HepG2 (cell line): Measurements from ENCODE around the gene BUB1. TPM values are rescaled to one million over a fixed set of nuclear protein-coding genes. Genes with fewer than 3 reads are reported as not detected.

ENCODE experiments used
- AGO2 ChIP-seq: fragments of 200-400 bp; formaldehyde crosslinking; optimal IDR thresholded peaks from 2 replicates; pipeline ENCODE3; 2017; ENCODE audit warnings: mild to moderate bottlenecking, low read depth, low read length, moderate library complexity
- FOXO1 ChIP-seq: sonication (generic); formaldehyde crosslinking; IDR thresholded peaks from 2 replicates; pipeline ENCODE4 v1.4.0; 2020; ENCODE audit warnings: missing genetic modification reagents
- IKZF4 ChIP-seq: sonication (generic); formaldehyde crosslinking; IDR thresholded peaks from 2 replicates; pipeline ENCODE4 v1.5.1; 2020; ENCODE audit warnings: borderline replicate concordance, mild to moderate bottlenecking, low read depth, missing genetic modification reagents; ENCODE audit errors: not compliant biosample characterization
- KLF11 ChIP-seq: IDR thresholded peaks from 2 replicates; pipeline ENCODE4 v1.6.1; 2016; ENCODE audit warnings: missing compliant biosample characterization
- MXD3 ChIP-seq: IDR thresholded peaks from 2 replicates; pipeline ENCODE4 v1.6.1; 2016; ENCODE audit warnings: mild to moderate bottlenecking, missing biosample characterization, missing genetic modification reagents
- NFE2L2 ChIP-seq: fragments of 150-350 bp; IDR thresholded peaks from 2 replicates; pipeline ENCODE4 v1.6.1; 2014; ENCODE audit warnings: low read length
- PREB ChIP-seq: sonication (generic); formaldehyde crosslinking; IDR thresholded peaks from 2 replicates; pipeline ENCODE4 v1.4.0; 2020; ENCODE audit warnings: missing genetic modification reagents
- RBAK ChIP-seq: sonication (generic); formaldehyde crosslinking; IDR thresholded peaks from 2 replicates; pipeline ENCODE4 v1.5.1; 2020; ENCODE audit warnings: mild to moderate bottlenecking, missing genetic modification reagents
- RFX5 ChIP-seq: IDR thresholded peaks from 2 replicates; pipeline ENCODE4 v1.6.1; 2011; ENCODE audit warnings: low read depth, low read length, improper control_type of control experiment
- SNAPC5 ChIP-seq: sonication (generic); formaldehyde crosslinking; IDR thresholded peaks from 2 replicates; pipeline ENCODE4 v1.8.1; 2023; ENCODE audit warnings: mild to moderate bottlenecking, missing genetic modification reagents, borderline replicate concordance
- TAF1 ChIP-seq: sonication (generic); formaldehyde crosslinking; IDR thresholded peaks from 2 replicates; pipeline ENCODE4 v1.4.0; 2020; ENCODE audit warnings: missing genetic modification reagents
- TRIM24 ChIP-seq: sonication (generic); formaldehyde crosslinking; IDR thresholded peaks from 2 replicates; pipeline ENCODE4 v1.8.0; 2022; ENCODE audit warnings: mild to moderate bottlenecking, missing genetic modification reagents
- ZBTB8A ChIP-seq: sonication (generic); formaldehyde crosslinking; IDR thresholded peaks from 2 replicates; pipeline ENCODE4 v1.4.0; 2020; ENCODE audit warnings: mild to moderate bottlenecking, low read depth, missing genetic modification reagents, borderline replicate concordance
- ZFP1 ChIP-seq: IDR thresholded peaks from 2 replicates; pipeline ENCODE4 v1.6.1; 2016
- ZIK1 ChIP-seq: sonication (generic); formaldehyde crosslinking; IDR thresholded peaks from 2 replicates; pipeline ENCODE4 v1.5.0; 2020; ENCODE audit warnings: mild to moderate bottlenecking, low read depth, missing genetic modification reagents, borderline replicate concordance
- ZKSCAN1 ChIP-seq: fragments of 150-350 bp; IDR thresholded peaks from 2 replicates; pipeline ENCODE4 v1.6.1; 2014; ENCODE audit warnings: low read length
- ZMYM4 ChIP-seq: sonication (generic); formaldehyde crosslinking; IDR thresholded peaks from 2 replicates; pipeline ENCODE4 v1.8.1; 2023; ENCODE audit warnings: mild to moderate bottlenecking, missing genetic modification reagents
- ZNF101 ChIP-seq: sonication (generic); formaldehyde crosslinking; IDR thresholded peaks from 2 replicates; pipeline ENCODE4 v1.4.0; 2020; ENCODE audit warnings: mild to moderate bottlenecking, low read depth, missing genetic modification reagents, borderline replicate concordance
- ZNF124 ChIP-seq: sonication (generic); formaldehyde crosslinking; IDR thresholded peaks from 2 replicates; pipeline ENCODE4 v1.4.0; 2020; ENCODE audit warnings: missing genetic modification reagents
- ZNF33B ChIP-seq: sonication (generic); formaldehyde crosslinking; IDR thresholded peaks from 2 replicates; pipeline ENCODE4 v1.5.1; 2020; ENCODE audit warnings: mild to moderate bottlenecking, missing genetic modification reagents
- ZNF564 ChIP-seq: sonication (generic); formaldehyde crosslinking; IDR thresholded peaks from 2 replicates; pipeline ENCODE4 v1.8.1; 2023; ENCODE audit warnings: mild to moderate bottlenecking, missing genetic modification reagents
- ZNF615 ChIP-seq: sonication (generic); formaldehyde crosslinking; IDR thresholded peaks from 2 replicates; pipeline ENCODE4 v1.5.0; 2020; ENCODE audit warnings: mild to moderate bottlenecking, missing genetic modification reagents, borderline replicate concordance
- ZNF710 ChIP-seq: sonication (generic); formaldehyde crosslinking; IDR thresholded peaks from 2 replicates; pipeline ENCODE4 v1.5.0; 2020; ENCODE audit warnings: mild to moderate bottlenecking, missing genetic modification reagents, borderline replicate concordance
- ZXDC ChIP-seq: sonication (generic); formaldehyde crosslinking; IDR thresholded peaks from 2 replicates; pipeline ENCODE4 v1.5.0; 2020; ENCODE audit warnings: mild to moderate bottlenecking, missing genetic modification reagents
- polyA plus RNA-seq, 8 experiments: library from polyadenylated mRNA; depleted of rRNA in 3 of 8; stranded (reverse) in 7 of 8; unstranded in 1 of 8; fragments of >200 nt; fragmentation: Illumina TruSeq in 4 of 8; extraction: Trizol in 4 of 8; gene quantifications; 2 replicates each; pipeline versions ENCODE4 v1.2.1 to v1.2.3, GENCODE V29; 2011 to 2016; ENCODE audit warnings: low read depth in 4 of 8, missing spikeins in 1 of 8, mixed read lengths in 1 of 8; ENCODE audit not compliant: insufficient read depth in 1 of 8
- total RNA-seq, 5 experiments: library from RNA; depleted of rRNA; stranded (reverse); fragments of >200 nt; fragmentation: Illumina TruSeq; extraction: Trizol; gene quantifications; 2 replicates each; pipeline ENCODE4 v1.2.3, GENCODE V29; 2016; ENCODE audit warnings: low read depth in 1 of 5

Gene BUB1
- total and polyA plus RNA-seq, 2 of the 13 experiments (the other 11 are each of a cell fraction or from before 2014, with no cell fraction given) = 27.8 to 52.6 TPM

GRCh38 chr2:110677530-110678456 is at the start of gene BUB1 (continued):
- no peak for TF ChIP-seq SNAPC5
- TF ChIP-seq ZNF615 (CRISPR knock-in tag) = no peak
- peak; percentile 93 for TF ChIP-seq KLF11 (CRISPR knock-in tag)
- TF ChIP-seq ZNF564 (CRISPR knock-in tag) = no peak
- no peak for TF ChIP-seq PREB (CRISPR knock-in tag)
- no peak for TF ChIP-seq RFX5
- TF ChIP-seq TRIM24 (CRISPR knock-in tag) = no peak
- peak; percentile 18 for TF ChIP-seq ZFP1 (CRISPR knock-in tag)
- no peak for TF ChIP-seq ZNF101
- TF ChIP-seq ZNF33B (CRISPR knock-in tag) = peak; percentile 28; the same call in 1 of the 2 replicates
- no peak for TF ChIP-seq ZXDC (CRISPR knock-in tag)
- 0 out of 2 replicates have a peak, but pooled peaks have one; percentile 22 for TF ChIP-seq ZNF710
- TF ChIP-seq AGO2 = no peak
- TF ChIP-seq TAF1 (CRISPR knock-in tag) = peak; percentile 82
- TF ChIP-seq IKZF4 (CRISPR knock-in tag) = no peak
- peak; percentile 99 for TF ChIP-seq ZMYM4 (CRISPR knock-in tag)
- TF ChIP-seq ZKSCAN1 = no peak
- TF ChIP-seq ZIK1 (CRISPR knock-in tag) = no peak
- no peak for TF ChIP-seq MXD3 (CRISPR knock-in tag)
- TF ChIP-seq RBAK (CRISPR knock-in tag) = no peak
- TF ChIP-seq ZNF124 (CRISPR knock-in tag) = no peak
- no peak for TF ChIP-seq NFE2L2
- no peak; the same call in 1 of the 2 replicates for TF ChIP-seq FOXO1 (CRISPR knock-in tag)
- no peak for TF ChIP-seq ZBTB8A
